Lower leg skin (tissue), 3 donors: ENCODE measurements around the gene TRAF3.

Source experiments
- POLR2A ChIP-seq, 2 donors: fragments of 450-650 bp; IDR thresholded peaks; one replicate each; pipeline ENCODE4 v1.6.1; 2016 to 2017; ENCODE audit warnings: antibody characterized with exemption in 2 of 2, mild to moderate bottlenecking in 1 of 2, moderate library complexity in 1 of 2
- TF ChIP-seq, protein P1 (sequence below), 3 donors: fragments of 450-650 bp; IDR thresholded peaks; one replicate each; pipeline ENCODE4 v1.5.1; 2016; ENCODE audit warnings: antibody characterized with exemption in 3 of 3, mild to moderate bottlenecking in 3 of 3, moderate library complexity in 2 of 3

DNA sequence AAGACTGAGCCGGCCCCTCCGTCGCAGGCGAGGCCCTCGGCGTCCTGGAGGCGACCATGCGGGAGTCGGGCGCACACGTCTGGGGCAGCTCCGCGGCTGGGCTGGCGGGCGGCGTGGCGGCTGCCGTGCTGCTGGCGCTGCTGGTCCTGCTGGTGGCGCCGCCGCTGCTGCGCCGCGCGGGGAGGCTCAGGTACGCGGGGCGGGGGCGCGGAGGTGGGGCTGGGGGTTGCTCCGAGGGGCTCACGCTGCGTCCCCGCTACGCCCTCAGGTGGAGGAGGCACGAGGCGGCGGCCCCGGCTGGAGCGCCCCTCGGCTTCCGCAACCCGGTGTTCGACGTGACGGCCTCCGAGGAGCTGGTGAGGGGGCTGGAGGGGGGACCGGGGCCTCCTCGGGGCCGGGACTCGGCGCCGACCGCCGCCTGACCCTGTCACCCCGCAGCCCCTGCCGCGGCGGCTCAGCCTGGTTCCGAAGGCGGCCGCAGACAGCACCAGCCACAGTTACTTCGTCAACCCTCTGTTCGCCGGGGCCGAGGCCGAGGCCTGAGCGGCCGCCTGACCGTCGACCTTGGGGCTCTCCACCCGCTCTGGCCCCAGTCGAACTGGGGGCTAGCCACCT, 153.0 kb downstream of the TRAF3 start:
- TF ChIP-seq POLR2A (IDR thresholded peaks at IDR 0.05): no peak
- TF ChIP-seq, protein P1, sequence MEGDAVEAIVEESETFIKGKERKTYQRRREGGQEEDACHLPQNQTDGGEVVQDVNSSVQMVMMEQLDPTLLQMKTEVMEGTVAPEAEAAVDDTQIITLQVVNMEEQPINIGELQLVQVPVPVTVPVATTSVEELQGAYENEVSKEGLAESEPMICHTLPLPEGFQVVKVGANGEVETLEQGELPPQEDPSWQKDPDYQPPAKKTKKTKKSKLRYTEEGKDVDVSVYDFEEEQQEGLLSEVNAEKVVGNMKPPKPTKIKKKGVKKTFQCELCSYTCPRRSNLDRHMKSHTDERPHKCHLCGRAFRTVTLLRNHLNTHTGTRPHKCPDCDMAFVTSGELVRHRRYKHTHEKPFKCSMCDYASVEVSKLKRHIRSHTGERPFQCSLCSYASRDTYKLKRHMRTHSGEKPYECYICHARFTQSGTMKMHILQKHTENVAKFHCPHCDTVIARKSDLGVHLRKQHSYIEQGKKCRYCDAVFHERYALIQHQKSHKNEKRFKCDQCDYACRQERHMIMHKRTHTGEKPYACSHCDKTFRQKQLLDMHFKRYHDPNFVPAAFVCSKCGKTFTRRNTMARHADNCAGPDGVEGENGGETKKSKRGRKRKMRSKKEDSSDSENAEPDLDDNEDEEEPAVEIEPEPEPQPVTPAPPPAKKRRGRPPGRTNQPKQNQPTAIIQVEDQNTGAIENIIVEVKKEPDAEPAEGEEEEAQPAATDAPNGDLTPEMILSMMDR (IDR thresholded peaks at IDR 0.05): no peak
